LNCAP (cell line): ENCODE measurements around the gene EYA4.

Experiments
- CTCF ChIP-seq: fragments of 450-650 bp; IDR thresholded peaks from 2 replicates; pipeline ENCODE4 v1.5.1; 2017; ENCODE audit warnings: mild to moderate bottlenecking

The EYA4 gene

GRCh38 chr6:133540361-133540760 lies 299.2 kb downstream of the EYA4 start:
- no peak for TF ChIP-seq CTCF

GRCh38 chr6:133541040-133541439 lies 299.9 kb downstream of the EYA4 start:
- TF ChIP-seq CTCF: no peak

GRCh38 chr6:133542056-133542821 lies 301.1 kb downstream of the EYA4 start:
- no peak for TF ChIP-seq CTCF

GRCh38 chr6:133544419-133544818 lies 303.3 kb downstream of the EYA4 start:
- TF ChIP-seq CTCF: no peak

GRCh38 chr6:133546098-133546497 lies 304.9 kb downstream of the EYA4 start:
- no peak for TF ChIP-seq CTCF

- no peak for TF ChIP-seq CTCF
Measured at GRCh38 chr6:133547136-133547535, 306.0 kb downstream of the EYA4 start.

- no peak for TF ChIP-seq CTCF
Measured at GRCh38 chr6:133548423-133549159, 307.4 kb downstream of the EYA4 start.
